ENCODE data around the gene NAV1.

DNA sequence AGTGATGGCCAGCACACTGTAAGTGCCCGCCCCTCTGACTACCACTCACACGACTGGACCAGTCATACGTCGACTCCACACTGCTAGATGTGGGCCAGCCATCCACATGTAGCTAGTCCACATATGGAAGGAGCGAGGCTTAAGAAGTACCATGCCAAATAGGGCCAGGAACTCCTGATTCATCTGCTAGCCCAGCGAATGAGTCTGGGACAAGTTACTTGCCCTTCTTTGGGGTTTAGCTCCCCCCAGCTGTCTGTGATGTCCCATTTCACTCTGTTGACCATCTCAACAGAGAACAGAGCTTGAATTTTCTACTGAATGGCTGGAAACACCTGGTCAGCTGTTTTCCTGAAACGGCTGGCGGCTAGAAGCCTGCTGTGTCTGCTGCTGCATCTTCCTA is 37.8 kb upstream of the NAV1 start:
- TF ChIP-seq CTCF (IDR thresholded peaks at IDR 0.05 in 8 of 11, conservative IDR thresholded peaks at IDR 0.05 in 3 of 11) (no peak), POLR2AphosphoS5 (IDR thresholded peaks at IDR 0.05) (no peak), POLR2A (IDR thresholded peaks at IDR 0.05) (no peak)

Data from spleen (tissue), 7 donors.